Mucosa of rectum (tissue), 2 donors: ENCODE results near the gene ETNPPL.

Experiments
- H3K27ac ChIP-seq, 2 donors: one replicate each; pipeline ENCODE4 v1.7.0; 2013; ENCODE audit warnings: inconsistent platforms in 2 of 2, low read depth in 2 of 2, low read length in 2 of 2
- H3K27me3 ChIP-seq, 2 donors: one replicate each; pipeline ENCODE4 v1.7.0; 2013; ENCODE audit warnings: low read length in 2 of 2; ENCODE audit not compliant: control insufficient read depth in 2 of 2, insufficient read depth in 2 of 2
- H3K36me3 ChIP-seq, 2 donors: one replicate each; pipeline ENCODE4 v1.7.0; 2013; ENCODE audit warnings: low read length in 2 of 2; ENCODE audit not compliant: control insufficient read depth in 2 of 2, insufficient read depth in 2 of 2
- H3K4me1 ChIP-seq, 2 donors: one replicate each; pipeline ENCODE4 v1.7.0; 2013; ENCODE audit warnings: low read length in 2 of 2, mild to moderate bottlenecking in 1 of 2; ENCODE audit not compliant: control insufficient read depth in 2 of 2, insufficient read depth in 2 of 2
- H3K4me3 ChIP-seq, 2 donors: one replicate each; pipeline ENCODE4 v1.7.0; 2013; ENCODE audit warnings: low read length in 2 of 2
- H3K9ac ChIP-seq, 2 donors: one replicate each; pipeline ENCODE4 v1.7.0; 2013; ENCODE audit warnings: low read length in 2 of 2, low read depth in 1 of 2, mild to moderate bottlenecking in 1 of 2
- H3K9me3 ChIP-seq, 2 donors: one replicate each; pipeline ENCODE4 v1.7.0; 2013; ENCODE audit warnings: low read length in 2 of 2; ENCODE audit not compliant: control insufficient read depth in 2 of 2
- donor health status: healthy.
- donor health status: Normal muscosa, but diverticular disease.

The ETNPPL gene

DNA sequence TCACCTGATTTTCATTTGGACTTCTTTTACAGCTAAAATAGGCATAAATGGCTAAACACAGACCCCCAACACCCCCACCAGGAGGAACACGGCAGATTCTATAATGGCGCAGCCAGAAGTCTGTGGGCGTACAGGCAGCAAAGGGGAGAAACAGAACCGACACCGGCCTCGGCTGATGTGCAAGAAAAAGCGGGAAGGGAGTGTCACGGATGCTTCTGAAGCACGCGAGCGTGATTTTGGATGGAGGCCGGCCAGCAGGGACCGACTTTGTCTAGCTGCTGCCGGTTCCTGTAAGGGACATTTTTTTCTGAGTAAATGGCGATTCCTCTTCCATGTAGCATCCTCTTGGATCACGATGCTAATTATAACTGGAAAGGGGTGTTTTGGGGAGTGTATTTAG, 24.9 kb upstream of the ETNPPL start:
- Histone ChIP-seq H3K9me3 (no peaks in the 10 kb centered on the region), H3K4me1 (no peaks in the 10 kb centered on the region), H3K4me3 (no peak overlapping the region), H3K9ac (no peak overlapping the region), H3K36me3 (no peaks in the 10 kb centered on the region), H3K27ac (no peak overlapping the region), H3K27me3 (no peaks in the 10 kb centered on the region)

DNA sequence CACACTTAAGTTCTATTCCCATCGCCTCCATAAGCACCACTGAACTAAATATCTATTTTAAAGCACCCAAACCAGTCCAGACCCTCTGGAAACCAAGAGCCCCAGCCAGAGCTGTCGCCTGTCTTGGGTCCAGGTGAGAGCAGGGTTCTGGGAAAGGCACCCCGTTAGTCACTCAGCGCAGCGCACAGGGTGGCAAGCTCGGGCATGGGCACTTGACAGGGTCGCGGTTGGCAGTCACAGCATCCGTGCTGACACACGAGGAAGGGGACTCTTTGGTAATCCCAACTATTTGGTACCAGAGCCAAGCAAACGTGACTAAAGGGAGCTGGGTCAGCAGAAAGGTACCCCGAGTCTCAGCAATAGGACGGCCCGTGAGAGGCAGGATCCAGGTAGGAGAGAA, 24.3 kb upstream of the ETNPPL start:
- no peak overlapping the region for H3K27ac ChIP-seq
- H3K9ac ChIP-seq, result no peak overlapping the region
- H3K27me3 ChIP-seq, result no peaks in the 10 kb centered on the region
- H3K36me3 ChIP-seq, result no peaks in the 10 kb centered on the region
- no peaks in the 10 kb centered on the region for H3K4me1 ChIP-seq
- H3K9me3 ChIP-seq, result no peaks in the 10 kb centered on the region
- no peak overlapping the region for H3K4me3 ChIP-seq

DNA sequence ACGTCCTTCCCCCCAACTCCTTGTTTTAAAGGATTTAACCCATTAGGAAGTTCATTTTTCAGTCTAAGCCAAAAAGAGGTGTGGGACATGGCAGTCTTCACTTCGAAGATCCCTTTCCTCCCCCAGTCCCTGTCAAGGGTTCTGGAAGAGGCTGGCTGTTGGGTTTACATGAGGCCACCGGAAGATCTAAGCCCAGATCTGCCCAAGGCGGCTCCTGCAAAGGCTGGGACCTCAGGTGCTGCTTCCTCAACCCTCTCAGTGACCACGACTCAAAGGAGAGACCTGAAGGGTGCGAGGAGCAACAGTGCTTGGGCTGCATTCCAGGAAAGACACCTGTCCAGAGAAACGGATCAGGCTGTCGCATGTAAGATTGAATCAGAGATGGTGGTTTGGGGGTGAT, 23.5 kb upstream of the ETNPPL start:
- H3K4me1 ChIP-seq, result no peaks in the 10 kb centered on the region
- H3K9me3 ChIP-seq, result no peaks in the 10 kb centered on the region
- no peaks in the 10 kb centered on the region for H3K36me3 ChIP-seq
- no peaks in the 10 kb centered on the region for H3K27me3 ChIP-seq
- H3K4me3 ChIP-seq, result no peak overlapping the region
- H3K27ac ChIP-seq, result no peak overlapping the region
- no peak overlapping the region for H3K9ac ChIP-seq

DNA sequence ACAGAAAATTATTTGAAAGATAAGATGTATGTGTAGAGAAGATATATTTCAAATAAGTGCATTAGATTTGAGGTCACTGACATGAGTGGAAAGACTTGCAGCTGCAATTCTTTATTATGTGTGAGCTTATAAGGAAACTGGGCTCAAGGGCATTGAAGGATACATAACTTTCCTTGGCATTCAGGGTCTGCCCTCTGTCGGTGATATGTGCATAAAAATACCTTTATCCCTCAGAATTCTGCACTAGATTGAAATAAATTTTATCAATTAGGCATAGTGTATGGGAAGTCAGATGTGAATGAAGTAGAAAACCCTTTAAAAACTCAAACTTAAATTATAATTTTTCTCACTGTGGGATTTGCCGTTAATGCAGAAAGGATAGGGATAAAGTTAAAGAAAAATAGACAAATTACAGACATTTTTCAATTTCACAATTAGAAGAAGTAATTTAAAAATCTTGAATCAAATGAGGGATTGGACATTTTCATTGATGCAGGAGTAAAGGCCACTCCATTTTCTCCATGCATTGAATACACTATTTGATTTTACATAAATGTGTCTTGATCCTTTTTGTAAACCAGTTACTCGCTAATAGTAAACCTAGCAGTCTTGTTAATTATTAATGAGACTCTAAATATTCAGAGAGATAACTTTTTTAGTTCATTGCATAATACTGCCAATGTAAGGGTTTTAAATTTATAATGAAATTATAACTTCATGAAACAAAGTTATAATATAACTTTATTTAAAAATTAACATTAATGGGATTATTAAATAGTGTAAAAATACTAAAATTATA, 21.0 kb upstream of the ETNPPL start:
- H3K9me3 ChIP-seq, result no peaks in the 10 kb centered on the region
- H3K4me3 ChIP-seq, result no peak overlapping the region
- H3K36me3 ChIP-seq, result no peaks in the 10 kb centered on the region
- H3K9ac ChIP-seq, result no peak overlapping the region
- H3K27me3 ChIP-seq, result no peaks in the 10 kb centered on the region
- no peaks in the 10 kb centered on the region for H3K4me1 ChIP-seq
- no peak overlapping the region for H3K27ac ChIP-seq

DNA sequence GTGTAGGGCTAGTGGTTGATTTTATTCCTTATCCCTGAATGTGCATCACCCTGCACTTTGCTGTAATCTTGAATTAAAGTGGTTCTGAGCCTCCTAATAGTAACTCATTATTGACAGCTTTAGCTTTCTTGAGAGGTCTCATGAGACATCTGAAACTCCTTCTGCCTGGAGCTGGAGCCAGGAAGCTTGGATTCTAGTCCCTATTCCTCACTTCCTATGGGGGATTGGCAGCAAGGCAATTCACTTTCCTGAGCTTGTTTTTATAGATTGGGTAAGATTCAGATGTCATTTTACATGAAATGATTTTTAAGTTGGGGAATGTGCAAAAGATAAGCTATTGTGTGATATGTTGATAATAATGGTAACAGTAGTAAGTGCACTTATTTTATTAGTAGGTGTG, 17.1 kb upstream of the ETNPPL start:
- Histone ChIP-seq H3K9me3 (no peaks in the 10 kb centered on the region), H3K4me1 (no peaks in the 10 kb centered on the region), H3K4me3 (no peak overlapping the region), H3K36me3 (no peaks in the 10 kb centered on the region), H3K27ac (no peak overlapping the region), H3K27me3 (no peaks in the 10 kb centered on the region), H3K9ac (no peak overlapping the region)

DNA sequence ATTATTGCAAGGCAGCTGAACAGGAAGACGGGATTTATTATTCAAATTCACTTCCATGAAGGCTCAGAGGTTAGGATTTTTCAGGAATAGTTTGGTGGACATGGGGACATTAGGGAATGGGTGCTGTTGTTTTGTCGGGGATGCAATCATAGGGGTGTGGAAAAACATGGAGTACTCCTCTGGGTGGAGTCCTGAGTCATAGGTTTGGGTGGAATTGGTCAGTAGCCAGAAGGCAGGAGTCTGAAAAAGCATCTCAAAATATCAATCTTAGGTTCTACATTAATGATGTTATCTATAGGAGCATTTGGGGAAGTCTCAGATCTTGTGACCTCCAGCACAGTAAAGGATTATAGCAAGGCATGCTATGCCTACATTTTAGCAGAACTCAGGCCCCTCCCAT, 14.5 kb upstream of the ETNPPL start:
- Histone ChIP-seq H3K27ac (no peak overlapping the region), H3K4me3 (no peak overlapping the region), H3K27me3 (no peaks in the 10 kb centered on the region), H3K9me3 (no peaks in the 10 kb centered on the region), H3K9ac (no peak overlapping the region), H3K4me1 (no peaks in the 10 kb centered on the region), H3K36me3 (no peaks in the 10 kb centered on the region)

DNA sequence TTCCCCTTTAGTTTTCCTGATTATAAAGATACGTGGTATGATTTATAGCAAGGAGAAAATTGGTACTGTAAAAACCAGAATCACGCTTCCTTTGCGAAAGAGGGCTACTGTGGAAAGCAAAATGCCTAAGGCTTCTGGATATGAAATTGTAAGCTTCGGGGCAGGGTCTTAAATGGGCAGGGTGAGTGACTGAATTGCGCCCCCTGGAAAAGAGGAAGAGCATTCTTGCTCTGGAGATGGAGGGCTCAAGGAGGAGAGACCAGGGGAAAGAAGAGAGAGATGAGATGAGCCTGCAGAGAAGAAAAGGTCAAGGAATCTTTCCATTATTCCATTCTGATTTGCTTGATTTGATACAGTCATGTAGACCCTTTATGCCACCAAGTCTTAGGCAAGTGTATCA, 13.1 kb upstream of the ETNPPL start:
- Histone ChIP-seq H3K36me3 (no peaks in the 10 kb centered on the region), H3K9me3 (no peaks in the 10 kb centered on the region), H3K4me1 (no peaks in the 10 kb centered on the region), H3K27me3 (no peaks in the 10 kb centered on the region), H3K27ac (no peak overlapping the region), H3K9ac (no peak overlapping the region), H3K4me3 (no peak overlapping the region)

DNA sequence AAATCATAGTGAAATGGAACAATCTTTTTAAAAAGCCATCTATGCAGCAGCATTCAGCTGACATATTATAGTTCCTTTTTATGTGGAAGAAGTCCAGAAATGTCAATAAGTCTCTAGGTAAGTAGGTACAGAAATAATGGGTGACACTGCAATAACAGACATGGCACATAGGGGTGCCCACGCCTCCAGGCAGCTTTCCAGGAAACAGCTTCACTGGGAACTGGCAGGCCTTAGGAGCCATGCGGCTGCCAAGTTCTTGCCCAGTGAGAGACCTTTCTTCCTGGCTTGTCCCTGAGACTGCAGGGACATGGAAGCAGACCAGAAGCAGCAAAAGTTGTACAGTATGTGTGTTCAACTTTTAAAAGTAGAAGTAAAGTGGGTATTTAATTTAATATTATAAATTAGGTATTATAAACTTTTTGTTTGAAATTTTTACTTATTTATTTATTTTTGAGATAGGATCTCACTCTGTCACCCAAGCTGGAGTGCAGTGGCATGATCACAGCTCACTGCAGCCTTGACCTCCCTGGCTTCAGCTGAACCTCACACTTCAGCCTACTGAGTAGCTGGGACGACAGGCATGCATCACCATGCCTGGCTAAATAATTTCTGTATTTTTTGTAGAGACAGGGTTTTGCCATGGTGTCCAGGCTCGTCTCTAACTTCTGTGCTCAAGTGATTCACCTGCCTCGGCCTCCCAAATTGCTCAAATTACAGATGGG, 12.1 kb upstream of the ETNPPL start:
- no peaks in the 10 kb centered on the region for H3K4me1 ChIP-seq
- no peak overlapping the region for H3K27ac ChIP-seq
- no peaks in the 10 kb centered on the region for H3K9me3 ChIP-seq
- no peak overlapping the region for H3K9ac ChIP-seq
- no peaks in the 10 kb centered on the region for H3K36me3 ChIP-seq
- H3K4me3 ChIP-seq, result no peak overlapping the region
- no peaks in the 10 kb centered on the region for H3K27me3 ChIP-seq

DNA sequence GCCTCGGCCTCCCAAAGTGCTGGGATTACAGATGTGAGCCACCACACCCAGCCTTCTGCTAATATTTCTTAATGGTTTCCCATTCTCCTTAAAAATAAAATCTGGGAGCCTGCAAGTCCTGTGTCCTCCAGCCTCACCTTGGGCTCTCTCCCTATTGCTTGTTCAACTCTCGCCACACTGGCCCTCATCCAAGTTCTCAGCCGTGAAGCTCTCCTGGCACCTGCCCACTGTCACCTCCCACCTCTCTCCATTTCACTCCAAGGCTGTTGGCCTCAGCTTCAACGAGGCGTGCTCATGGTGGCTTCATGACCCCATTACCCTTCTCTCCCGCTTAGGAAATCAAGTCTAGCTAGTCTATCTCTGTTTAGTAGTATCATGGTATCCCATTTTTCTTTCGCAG, 9.5 kb upstream of the ETNPPL start:
- no peaks in the 10 kb centered on the region for H3K9me3 ChIP-seq
- H3K27ac ChIP-seq, result no peak overlapping the region
- H3K4me1 ChIP-seq, result no peaks in the 10 kb centered on the region
- no peak overlapping the region for H3K4me3 ChIP-seq
- H3K27me3 ChIP-seq, result no peaks in the 10 kb centered on the region
- H3K36me3 ChIP-seq, result no peaks in the 10 kb centered on the region
- no peak overlapping the region for H3K9ac ChIP-seq

DNA sequence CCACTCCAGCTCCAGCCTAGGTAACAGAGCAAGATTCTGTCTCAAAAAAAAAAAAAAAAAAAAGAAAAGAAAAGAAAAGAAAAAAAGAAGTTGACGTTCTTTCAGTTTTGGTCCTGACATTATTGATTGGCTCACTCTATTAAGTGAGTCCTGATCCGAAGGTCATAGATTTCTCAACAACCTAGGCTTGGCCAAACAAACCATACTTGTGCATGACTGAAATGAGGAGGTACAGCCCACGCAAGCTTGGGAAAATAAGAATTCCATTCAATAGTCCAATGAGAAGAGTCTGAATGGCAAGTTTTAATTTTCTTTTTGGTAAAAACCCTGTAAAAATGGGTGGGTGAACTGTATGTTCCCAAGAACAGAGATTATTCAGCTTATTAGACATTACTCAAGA, 3.2 kb upstream of the ETNPPL start:
- no peaks in the 10 kb centered on the region for H3K36me3 ChIP-seq

More for the DNA sequence above, 3.2 kb upstream of the ETNPPL start:
- Histone ChIP-seq H3K9ac (no peak overlapping the region), H3K27me3 (peaks cover 7 to 18% of the 10 kb centered on the region in 2 donors), H3K27ac (no peak overlapping the region), H3K4me1 (peaks cover 0 to 2% of the 10 kb centered on the region in 2 donors), H3K4me3 (no peak overlapping the region), H3K9me3 (no peaks in the 10 kb centered on the region)
